Stimulated activated CD8-positive, alpha-beta memory T cell treated with anti-CD3 and anti-CD28 coated beads, Interleukin-15, amount 100 ng/mL, for 48 hours (primary cell): ENCODE measurements around the gene AGK.

ENCODE experiments used
- DNase-seq, 2 donors: peaks; one replicate each; pipeline ENCODE4 v3.0.0-alpha.2; 2020; ENCODE audit warnings: low read depth in 2 of 2

The AGK gene

GRCh38 chr7:141704112-141704511, 152.9 kb downstream of the AGK start:
- no peak for DNase-seq

GRCh38 chr7:141704741-141705140, 153.5 kb downstream of the AGK start:
- no peak for DNase-seq
